ENCODE data around the gene SLC8A1. TPM values are rescaled to one million over a fixed set of nuclear protein-coding genes. Genes with fewer than 3 reads are reported as not detected.

SLC8A1 gene
- total RNA-seq, 6 donors from 2014 or later = 21.8 to 58.6 (median 25.3) TPM

DNA sequence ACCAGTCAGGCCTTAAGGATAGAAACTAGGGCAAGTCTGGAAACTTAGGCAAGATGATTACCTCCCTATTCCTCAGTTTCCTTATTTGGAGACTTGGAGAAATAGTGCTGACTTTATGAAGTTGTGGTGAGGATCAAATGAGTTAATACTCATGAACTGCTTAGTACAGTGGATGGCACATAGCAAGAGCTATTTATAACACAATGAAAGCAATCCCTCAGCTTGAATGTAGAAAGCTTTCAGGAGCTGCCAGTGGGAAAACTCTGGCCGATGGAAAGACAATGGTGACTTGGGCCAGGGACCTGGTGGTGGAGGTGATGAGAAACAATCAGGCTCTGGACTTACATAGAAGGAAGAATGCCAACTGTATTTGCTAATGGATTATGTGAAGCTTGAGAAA, 403.4 kb downstream of the SLC8A1 start:
- Histone ChIP-seq H3K4me1 (no peaks in the 10 kb centered on the region), H3K27me3 (no peaks in the 10 kb centered on the region), H3K36me3 (no peaks in the 10 kb centered on the region), H3K4me3 (no peak overlapping the region), H3K27ac (no peak overlapping the region), H3K9me3 (no peaks in the 10 kb centered on the region)
- TF ChIP-seq, protein P1, sequence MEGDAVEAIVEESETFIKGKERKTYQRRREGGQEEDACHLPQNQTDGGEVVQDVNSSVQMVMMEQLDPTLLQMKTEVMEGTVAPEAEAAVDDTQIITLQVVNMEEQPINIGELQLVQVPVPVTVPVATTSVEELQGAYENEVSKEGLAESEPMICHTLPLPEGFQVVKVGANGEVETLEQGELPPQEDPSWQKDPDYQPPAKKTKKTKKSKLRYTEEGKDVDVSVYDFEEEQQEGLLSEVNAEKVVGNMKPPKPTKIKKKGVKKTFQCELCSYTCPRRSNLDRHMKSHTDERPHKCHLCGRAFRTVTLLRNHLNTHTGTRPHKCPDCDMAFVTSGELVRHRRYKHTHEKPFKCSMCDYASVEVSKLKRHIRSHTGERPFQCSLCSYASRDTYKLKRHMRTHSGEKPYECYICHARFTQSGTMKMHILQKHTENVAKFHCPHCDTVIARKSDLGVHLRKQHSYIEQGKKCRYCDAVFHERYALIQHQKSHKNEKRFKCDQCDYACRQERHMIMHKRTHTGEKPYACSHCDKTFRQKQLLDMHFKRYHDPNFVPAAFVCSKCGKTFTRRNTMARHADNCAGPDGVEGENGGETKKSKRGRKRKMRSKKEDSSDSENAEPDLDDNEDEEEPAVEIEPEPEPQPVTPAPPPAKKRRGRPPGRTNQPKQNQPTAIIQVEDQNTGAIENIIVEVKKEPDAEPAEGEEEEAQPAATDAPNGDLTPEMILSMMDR (IDR thresholded peaks at IDR 0.05) = no peak
- TF ChIP-seq EP300 (IDR thresholded peaks at IDR 0.05) (no peak), POLR2AphosphoS5 (IDR thresholded peaks at IDR 0.05) (no peak), POLR2A (IDR thresholded peaks at IDR 0.05) (no peak)
- WGBS, 2 donors = 67 to 85% methylated on average over 1 of the region's 1 CpG
- no peak for ATAC-seq (ENCODE audit: low FRiP score in 2 of 2)
- DNase-seq = no peak

DNA sequence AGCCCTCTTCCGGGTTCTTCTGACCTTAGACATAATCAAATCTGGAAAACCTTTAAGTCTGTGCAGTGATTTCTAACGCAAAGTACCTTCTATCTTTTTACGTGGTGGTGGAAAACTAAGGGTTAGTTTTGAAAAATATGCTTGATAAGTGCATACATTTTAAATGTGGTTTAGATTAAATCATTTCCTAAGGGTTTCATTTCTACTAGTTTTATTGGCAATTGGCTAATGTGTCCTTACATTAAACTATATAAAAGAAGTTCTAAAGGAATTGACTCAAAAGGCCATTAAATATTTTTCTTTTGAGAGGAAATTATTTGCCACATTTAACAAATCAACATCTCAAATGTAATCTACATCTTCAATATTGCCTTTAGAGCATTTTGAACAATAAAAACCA, 404.5 kb downstream of the SLC8A1 start:
- WGBS, 2 donors = 87 to 94% methylated on average over 3 of the region's 3 CpGs
- Histone ChIP-seq H3K27ac (no peak overlapping the region), H3K9me3 (no peaks in the 10 kb centered on the region), H3K36me3 (no peaks in the 10 kb centered on the region), H3K27me3 (no peaks in the 10 kb centered on the region), H3K4me3 (no peak overlapping the region), H3K4me1 (no peaks in the 10 kb centered on the region)
- ATAC-seq (ENCODE audit: low FRiP score in 2 of 2) (no peak), DNase-seq (no peak)
- no peak for TF ChIP-seq POLR2AphosphoS5 (IDR thresholded peaks at IDR 0.05)
- no peak for TF ChIP-seq EP300 (IDR thresholded peaks at IDR 0.05)
- TF ChIP-seq, protein P1 (IDR thresholded peaks at IDR 0.05) = no peak
- no peak for TF ChIP-seq POLR2A (IDR thresholded peaks at IDR 0.05)

Measured in upper lobe of left lung (tissue), 6 donors.